ENCODE measurements around the gene CAMK1D. TPM values are rescaled to one million over a fixed set of nuclear protein-coding genes. Genes with fewer than 3 reads are reported as not detected.

CAMK1D gene
- total and polyA plus RNA-seq, 2 of the 8 experiments (the other 6 are each of a cell fraction or from before 2014, with no cell fraction given), result 3.5 to 10.6 TPM

GRCh38 chr10:12723220-12723619, 373.9 kb downstream of the CAMK1D start:
- Histone ChIP-seq H2BK12ac (ENCODE audit: low read depth, low read length) (no peak overlapping the region), H3K79me2 (ENCODE audit: control insufficient read depth in 1 of 2, insufficient read depth in 2 of 2, low read length in 2 of 2) (no peaks in the 10 kb centered on the region), H4K8ac (ENCODE audit: extremely low read depth, insufficient read depth, low read length) (no peak overlapping the region), H3K14ac (ENCODE audit: insufficient read length) (no peak overlapping the region), H3K23ac (ENCODE audit: insufficient read length) (no peak overlapping the region), H4K5ac (ENCODE audit: insufficient read length, low read depth, low read length) (no peak overlapping the region), H2BK120ac (replicated peaks; ENCODE audit: low read depth, low read length) (no peak overlapping the region), H2AK5ac (ENCODE audit: low read depth, low read length) (no peak overlapping the region), H3K18ac (ENCODE audit: extremely low read depth, low read length) (no peak overlapping the region), H3K4me2 (ENCODE audit: insufficient read depth in 1 of 2, low read depth in 2 of 2, low read length in 2 of 2) (no peak overlapping the region), H3K9me3 (ENCODE audit: insufficient read depth in 2 of 2, low read depth in 1 of 2, low read length in 1 of 2) (no peaks in the 10 kb centered on the region), H2BK20ac (ENCODE audit: low read length) (no peak overlapping the region), H3K56ac (replicated peaks; ENCODE audit: insufficient read length, low read depth, low read length) (no peak overlapping the region), H3K36me3 (ENCODE audit: control insufficient read depth in 2 of 4, insufficient read depth in 4 of 4, low read length in 3 of 4) (no peaks in the 10 kb centered on the region), H3K9ac (replicated peaks in 1 of 4; ENCODE audit: extremely low read depth in 1 of 4, low read depth in 3 of 4, low read length in 3 of 4) (no peak overlapping the region), H2AFZ (ENCODE audit: low read length) (no peak overlapping the region), H3K27me3 (replicated peaks in 1 of 4; ENCODE audit: control insufficient read depth in 3 of 4, extremely low read depth in 1 of 4, insufficient read depth in 3 of 4, low read length in 3 of 4) (no peaks in the 10 kb centered on the region), H3K4ac (replicated peaks; ENCODE audit: insufficient read length, low read depth, low read length) (no peak overlapping the region), H4K20me1 (replicated peaks in 1 of 2; ENCODE audit: control insufficient read depth in 1 of 2, insufficient read depth in 2 of 2, low read length in 2 of 2) (no peaks in the 10 kb centered on the region), H2BK15ac (ENCODE audit: low read length) (no peak overlapping the region), H3K4me3 (ENCODE audit: extremely low read depth in 1 of 4, insufficient read depth in 2 of 4, low read depth in 3 of 4, low read length in 4 of 4) (no peak overlapping the region), H2BK5ac (ENCODE audit: low read depth, low read length) (no peak overlapping the region), H4K91ac (replicated peaks; ENCODE audit: insufficient read length, low read length) (no peak overlapping the region), H3K79me1 (ENCODE audit: low read depth, low read length) (no peaks in the 10 kb centered on the region), H3K23me2 (ENCODE audit: low read depth, low read length) (no peaks in the 10 kb centered on the region; the same call in 1 of the 2 replicates), H3K27ac (ENCODE audit: low read depth, low read length) (no peak overlapping the region), H3K4me1 (replicated peaks in 1 of 4; ENCODE audit: control insufficient read depth in 3 of 4, insufficient read depth in 4 of 4, low read length in 3 of 4) (peaks cover 0 to 9% (median 2%) of the 10 kb centered on the region in 4 experiments; a peak in 5 of 7 replicates)
- FAIRE-seq, result no peak
- CTCF ChIA-PET (ENCODE audit: partially characterized antibody), result interaction anchor here (0.6 to 2.1 kb wide), 2 partner anchors 121 to 359 kb away, joined by 3 to 6 read pairs; no protein-coding TSS in a partner anchor
- no peak for DNase-seq (ENCODE audit: low read depth in 1 of 2, low spot score in 2 of 2)
- POLR2A ChIA-PET (ENCODE audit: partially characterized antibody), result no interaction called here
- WGBS, 2 experiments (ENCODE audit: extremely low coverage in 1 of 2, insufficient coverage in 1 of 2, insufficient read length in 1 of 2, insufficient replicate concordance in 2 of 2, low coverage in 1 of 2, low lambda C conversion rate in 2 of 2, missing lambda C conversion rate in 1 of 2), result 89 to 100% methylated on average over 2 to 4 of the region's 4 CpGs
- no peak for TF ChIP-seq BCL11A (IDR thresholded peaks at IDR 0.05; ENCODE audit: low read depth in 2 of 2, low read length in 2 of 2)
- no peak for TF ChIP-seq KDM1A (IDR thresholded peaks at IDR 0.05; ENCODE audit: borderline replicate concordance, low read length)
- TF ChIP-seq SIN3A (conservative IDR thresholded peaks at IDR 0.05 in 1 of 2, IDR thresholded peaks at IDR 0.05 in 1 of 2; ENCODE audit: low read depth in 1 of 2, low read length in 2 of 2), result no peak
- no peak for TF ChIP-seq RAD21 (IDR thresholded peaks at IDR 0.05 in 1 of 2, conservative IDR thresholded peaks at IDR 0.05 in 1 of 2; ENCODE audit: low read depth in 2 of 2, low read length in 2 of 2)
- TF ChIP-seq SUZ12 (IDR thresholded peaks at IDR 0.05; ENCODE audit: low read length), result no peak
- TF ChIP-seq, protein P1, sequence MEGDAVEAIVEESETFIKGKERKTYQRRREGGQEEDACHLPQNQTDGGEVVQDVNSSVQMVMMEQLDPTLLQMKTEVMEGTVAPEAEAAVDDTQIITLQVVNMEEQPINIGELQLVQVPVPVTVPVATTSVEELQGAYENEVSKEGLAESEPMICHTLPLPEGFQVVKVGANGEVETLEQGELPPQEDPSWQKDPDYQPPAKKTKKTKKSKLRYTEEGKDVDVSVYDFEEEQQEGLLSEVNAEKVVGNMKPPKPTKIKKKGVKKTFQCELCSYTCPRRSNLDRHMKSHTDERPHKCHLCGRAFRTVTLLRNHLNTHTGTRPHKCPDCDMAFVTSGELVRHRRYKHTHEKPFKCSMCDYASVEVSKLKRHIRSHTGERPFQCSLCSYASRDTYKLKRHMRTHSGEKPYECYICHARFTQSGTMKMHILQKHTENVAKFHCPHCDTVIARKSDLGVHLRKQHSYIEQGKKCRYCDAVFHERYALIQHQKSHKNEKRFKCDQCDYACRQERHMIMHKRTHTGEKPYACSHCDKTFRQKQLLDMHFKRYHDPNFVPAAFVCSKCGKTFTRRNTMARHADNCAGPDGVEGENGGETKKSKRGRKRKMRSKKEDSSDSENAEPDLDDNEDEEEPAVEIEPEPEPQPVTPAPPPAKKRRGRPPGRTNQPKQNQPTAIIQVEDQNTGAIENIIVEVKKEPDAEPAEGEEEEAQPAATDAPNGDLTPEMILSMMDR (IDR thresholded peaks at IDR 0.05; ENCODE audit: control extremely low read depth in 1 of 3, insufficient read depth in 1 of 3, low read depth in 1 of 3, low read length in 3 of 3), result no peak
- TF ChIP-seq KDM4A (IDR thresholded peaks at IDR 0.05; ENCODE audit: low read depth, low read length, severe bottlenecking), result no peak
- TF ChIP-seq EZH2 (IDR thresholded peaks at IDR 0.05; ENCODE audit: low read depth, low read length, severe bottlenecking), result no peak
- no peak for TF ChIP-seq NANOG (IDR thresholded peaks at IDR 0.05; ENCODE audit: insufficient read depth, low read depth, low read length, poor library complexity, severe bottlenecking)
- no peak for TF ChIP-seq EGR1 (IDR thresholded peaks at IDR 0.05; ENCODE audit: borderline replicate concordance, low read depth, low read length)
- no peak for TF ChIP-seq POLR2A (IDR thresholded peaks at IDR 0.05; ENCODE audit: control extremely low read depth in 1 of 2, low read depth in 2 of 2, low read length in 2 of 2)

All from H1 (cell line).